ENCODE results near the gene PCDH1. TPM values are rescaled to one million over a fixed set of nuclear protein-coding genes. Genes with fewer than 3 reads are reported as not detected.
A peak's percentile ranks its signal among the peaks of the same experiment; 100 is the strongest.
"Not testable (repeated sequence)": the region's sequence is repeated elsewhere in the genome, so short reads cannot be mapped to it uniquely, and the experiment has no call there.

PCDH1 gene
- polyA plus RNA-seq, 1 donor, result 22.4 TPM

- DNase-seq, result no peak
Observed at GRCh38 chr5:141835928-141836670, 42.1 kb downstream of the PCDH1 start.

DNA sequence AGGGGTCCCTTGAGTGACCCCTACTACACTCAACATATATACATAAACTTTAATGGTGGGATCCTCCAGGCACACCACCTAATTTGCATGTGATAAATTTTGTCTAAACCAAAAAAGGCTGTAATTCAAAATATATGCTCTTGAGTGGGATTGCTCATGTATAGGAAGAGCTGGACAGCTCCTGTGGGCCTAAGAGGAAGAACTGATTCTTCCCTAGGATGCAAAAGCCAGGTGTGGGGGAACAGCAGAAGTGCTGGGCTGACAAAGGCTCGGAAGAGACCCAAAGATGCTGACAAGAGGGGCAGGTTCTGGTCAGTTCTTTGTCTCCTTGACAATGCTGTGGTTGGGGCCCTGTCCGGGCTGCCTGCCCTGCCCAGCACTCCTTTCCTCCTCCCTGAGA, 43.9 kb downstream of the PCDH1 start:
- DNase-seq, result no peak

DNA sequence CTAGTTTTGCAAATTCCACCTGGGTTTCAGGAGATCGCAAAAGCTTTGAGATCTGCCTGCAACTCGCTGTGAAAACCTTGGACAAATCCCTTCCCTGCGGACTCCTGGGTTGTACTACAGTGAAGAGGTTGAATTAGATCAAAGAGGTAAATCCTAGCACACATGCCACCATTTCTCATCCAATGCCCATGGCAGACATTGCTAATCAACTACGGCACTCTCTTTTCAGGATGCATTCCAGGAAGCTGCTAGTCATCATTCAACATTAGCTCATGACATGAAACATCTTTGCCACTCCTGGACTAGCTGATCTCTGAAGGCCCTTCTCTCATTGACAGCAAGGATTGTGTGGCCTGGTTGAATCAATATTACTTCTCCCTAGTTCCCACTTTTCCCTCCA, 46.1 kb downstream of the PCDH1 start:
- DNase-seq, result no peak

DNA sequence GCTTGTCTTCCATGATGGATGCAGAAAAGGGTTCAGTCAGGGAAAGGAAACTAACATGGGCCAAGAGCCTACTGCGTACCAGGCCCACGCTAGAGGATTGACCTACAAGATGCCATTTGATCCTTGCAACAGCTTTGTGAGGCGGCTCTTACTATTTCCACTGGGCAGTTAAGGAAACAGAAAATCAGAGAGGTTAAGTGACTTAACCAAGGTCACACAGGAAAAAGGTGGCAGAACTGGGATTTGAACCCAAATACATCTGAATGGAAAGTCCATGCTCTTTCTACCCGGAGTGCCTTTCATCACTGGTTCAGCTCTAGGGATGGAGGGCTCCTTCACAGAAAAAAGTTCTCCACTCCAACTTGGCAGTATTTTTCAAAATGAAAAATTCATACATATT, 50.0 kb downstream of the PCDH1 start:
- no peak for DNase-seq

DNA sequence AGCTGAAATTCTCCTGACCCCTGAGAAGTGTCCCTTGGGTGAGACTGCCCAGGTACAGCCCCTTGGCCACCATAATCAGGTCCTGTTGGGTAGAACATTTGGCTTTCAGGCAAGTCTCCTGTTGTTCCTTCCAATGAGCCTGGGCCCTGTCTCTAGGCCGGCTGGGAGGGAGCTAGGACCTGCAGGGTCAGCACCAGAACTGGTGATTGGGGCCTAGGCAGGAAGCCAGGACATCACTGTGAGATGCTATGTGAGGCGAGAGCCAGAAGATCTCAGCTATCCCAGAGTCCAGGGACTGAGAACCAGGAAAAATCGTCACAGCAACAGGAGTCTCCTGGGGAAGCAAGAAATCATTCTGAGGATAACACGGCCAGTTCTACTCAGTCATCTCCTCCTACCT, 51.5 kb downstream of the PCDH1 start:
- no peak for DNase-seq

- no peak for DNase-seq
Observed at GRCh38 chr5:141825791-141826560, 52.2 kb downstream of the PCDH1 start.

DNA sequence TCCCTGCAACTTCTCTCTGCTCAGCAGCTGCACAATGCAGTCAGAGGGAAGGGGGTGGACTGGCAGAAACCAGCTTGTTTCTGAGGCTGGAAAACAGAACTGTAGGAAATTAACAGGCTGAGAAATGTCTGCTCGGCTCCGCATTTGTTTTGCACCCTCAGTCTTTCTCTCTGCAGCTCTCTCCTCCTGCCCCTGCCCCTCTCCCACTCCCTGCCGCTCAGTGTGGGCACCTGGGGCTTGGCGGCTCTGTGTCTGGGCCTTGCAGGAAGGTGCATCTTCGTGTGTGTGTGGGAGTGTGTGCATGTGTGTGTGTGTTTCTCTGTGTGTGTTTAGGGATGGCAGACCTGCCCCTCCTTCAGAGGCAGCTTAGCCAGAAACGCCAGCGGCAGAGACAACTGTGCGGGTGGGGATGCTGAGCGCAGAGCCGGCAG, 53.0 kb downstream of the PCDH1 start:
- no peak for DNase-seq

- DNase-seq, result no peak
Observed at GRCh38 chr5:141824717-141825116, 53.5 kb downstream of the PCDH1 start.

DNA sequence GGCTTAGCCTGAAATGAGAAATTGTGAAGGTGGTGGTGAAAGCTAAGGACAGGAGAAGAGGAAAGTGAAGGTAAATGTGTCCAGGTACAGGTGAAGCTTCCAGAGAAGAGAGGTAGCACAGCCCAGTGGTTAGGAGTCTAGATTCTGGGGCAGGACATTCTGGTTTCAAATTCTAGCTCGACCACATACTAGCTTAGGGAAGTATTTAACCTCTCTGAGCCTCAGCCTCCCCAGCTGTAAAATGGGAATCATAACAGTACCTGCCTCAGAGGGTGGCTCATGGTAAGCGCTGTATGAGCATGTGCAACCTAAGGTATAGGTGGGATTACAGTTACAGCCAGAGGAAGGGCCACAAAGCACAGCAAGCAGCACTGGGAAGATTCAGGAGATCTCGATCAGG, 55.2 kb downstream of the PCDH1 start:
- DNase-seq, result no peak

DNA sequence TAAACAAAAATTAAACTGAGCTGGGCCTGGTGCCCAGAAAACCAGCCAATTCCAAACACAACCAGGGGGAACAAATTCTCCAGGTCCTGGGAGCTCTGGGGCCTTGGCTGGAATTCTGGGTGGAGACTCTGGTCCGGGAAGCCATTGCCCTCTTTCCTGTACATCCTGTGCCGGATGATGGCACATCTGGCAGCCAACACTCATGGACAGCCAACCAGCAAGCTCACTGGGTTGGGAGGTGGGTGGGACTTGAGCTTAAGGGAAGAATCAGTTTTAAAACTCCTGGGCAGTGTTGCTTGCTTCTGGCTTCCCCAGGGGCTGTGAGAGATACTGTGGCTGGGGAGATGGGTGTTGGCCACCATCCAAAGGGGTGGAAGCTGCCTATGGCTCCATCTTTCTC, 56.1 kb downstream of the PCDH1 start:
- no peak for DNase-seq

- no peak for DNase-seq
Observed at GRCh38 chr5:141821430-141821925, 56.7 kb downstream of the PCDH1 start.

DNA sequence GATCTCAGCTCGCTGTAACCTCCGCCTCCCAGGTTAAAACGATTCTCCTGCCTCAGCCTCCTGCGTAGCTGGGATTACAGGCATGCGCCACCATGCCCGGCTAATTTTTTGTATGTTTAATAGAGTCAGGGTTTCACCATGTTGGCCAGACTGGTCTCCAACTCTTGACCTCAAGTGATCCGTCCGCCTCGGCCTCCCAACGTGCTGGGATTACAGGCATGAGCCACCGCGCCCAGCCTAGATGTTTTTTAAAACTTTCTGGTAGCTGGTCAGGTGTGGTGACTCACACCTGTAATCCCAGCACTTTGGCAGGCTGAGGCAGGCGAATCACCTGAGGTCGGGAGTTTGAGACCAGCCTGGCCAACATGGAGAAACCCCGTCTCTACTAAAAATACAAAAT, 57.5 kb downstream of the PCDH1 start:
- DNase-seq, result not testable (repeated sequence)

GRCh38 chr5:141817631-141818030, 60.6 kb downstream of the PCDH1 start:
- DNase-seq, result no peak

GRCh38 chr5:141816598-141817399, 61.4 kb downstream of the PCDH1 start:
- no peak for DNase-seq

DNA sequence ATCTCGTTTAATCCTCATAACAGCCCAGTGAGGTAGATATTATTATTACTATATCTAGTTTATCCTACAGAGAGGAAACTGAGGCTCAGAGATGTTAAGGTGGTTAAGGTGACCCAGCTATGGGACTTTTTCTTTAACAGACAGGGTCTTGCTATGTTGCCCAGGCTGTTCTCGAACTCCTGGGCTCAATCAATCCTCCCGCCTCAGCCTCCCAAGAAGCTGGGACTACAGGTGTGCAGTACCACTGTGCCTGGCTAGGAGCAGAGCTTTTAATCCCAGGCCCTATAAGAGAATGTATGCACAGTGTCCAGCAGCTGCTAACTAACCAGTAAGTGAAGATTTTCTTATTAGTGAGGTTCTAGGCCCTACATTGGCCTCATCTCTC, 62.4 kb downstream of the PCDH1 start:
- DNase-seq, result no peak

- no peak for DNase-seq
Observed at GRCh38 chr5:141815051-141815795, 63.0 kb downstream of the PCDH1 start.

DNA sequence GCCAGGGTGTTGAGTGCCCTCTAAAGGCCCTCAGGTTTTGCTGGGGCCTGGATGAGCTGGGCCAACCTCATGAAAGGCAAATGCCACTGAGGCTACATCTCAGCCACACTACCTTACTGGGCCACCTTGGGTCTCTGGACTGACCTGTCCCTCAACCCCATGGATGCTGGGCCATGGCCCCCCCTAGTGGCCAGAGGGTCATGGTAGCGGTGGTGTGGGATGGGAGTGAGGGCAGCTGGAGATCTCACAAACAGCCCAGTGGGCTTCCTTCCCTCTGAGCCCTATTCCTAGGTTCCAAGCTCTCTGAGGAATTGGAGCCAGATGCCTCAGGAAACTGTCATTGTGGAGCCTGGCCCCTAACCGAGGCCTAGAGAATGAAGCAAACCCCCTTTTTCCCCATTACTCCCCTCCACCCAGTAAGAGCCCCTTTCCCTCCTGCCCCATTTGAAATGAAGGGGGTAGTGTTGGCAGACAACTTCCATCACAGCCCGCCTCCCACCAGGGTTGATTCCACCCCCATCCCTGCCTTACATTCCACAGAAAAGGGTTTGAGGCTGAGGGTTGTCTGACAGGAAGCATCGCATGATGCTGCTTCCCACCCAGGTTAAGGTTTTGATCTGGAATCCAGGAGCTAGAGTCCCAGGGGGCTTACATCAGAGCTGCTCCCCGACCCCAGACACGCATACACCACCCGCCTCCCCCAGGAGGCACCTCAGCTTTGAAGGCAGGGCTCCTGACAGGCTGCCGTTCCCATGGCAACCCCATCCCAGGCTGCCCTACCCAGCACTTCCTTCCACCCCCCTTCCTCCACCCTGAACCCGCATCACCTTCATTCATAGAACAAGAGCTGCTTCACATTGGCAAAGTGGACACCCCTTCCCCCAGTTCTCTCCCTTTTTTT, 63.9 kb downstream of the PCDH1 start:
- DNase-seq, result peak; percentile 45

DNA sequence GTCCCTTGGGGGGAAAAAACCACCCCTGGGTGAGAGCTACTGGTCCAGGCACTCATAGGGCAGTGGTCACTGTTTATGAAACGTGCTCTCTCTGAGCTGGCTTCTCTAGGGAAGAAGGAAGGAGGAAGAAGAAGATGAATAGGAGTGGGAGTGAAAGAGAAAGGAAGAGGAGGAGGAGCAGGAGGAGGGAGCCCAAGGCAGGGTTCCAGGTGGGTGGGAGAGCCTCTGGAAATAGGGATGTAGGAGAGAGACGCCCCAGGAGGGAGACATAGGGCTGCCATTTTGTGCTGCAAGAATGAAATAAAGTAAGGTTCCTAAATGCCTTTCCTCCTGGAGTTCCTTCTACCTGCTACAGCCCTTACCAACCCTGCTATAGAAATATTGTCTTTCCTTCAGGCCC, 65.7 kb downstream of the PCDH1 start:
- DNase-seq, result no peak

GRCh38 chr5:141811287-141812155, 66.7 kb downstream of the PCDH1 start:
- DNase-seq, result peak; percentile 19

DNA sequence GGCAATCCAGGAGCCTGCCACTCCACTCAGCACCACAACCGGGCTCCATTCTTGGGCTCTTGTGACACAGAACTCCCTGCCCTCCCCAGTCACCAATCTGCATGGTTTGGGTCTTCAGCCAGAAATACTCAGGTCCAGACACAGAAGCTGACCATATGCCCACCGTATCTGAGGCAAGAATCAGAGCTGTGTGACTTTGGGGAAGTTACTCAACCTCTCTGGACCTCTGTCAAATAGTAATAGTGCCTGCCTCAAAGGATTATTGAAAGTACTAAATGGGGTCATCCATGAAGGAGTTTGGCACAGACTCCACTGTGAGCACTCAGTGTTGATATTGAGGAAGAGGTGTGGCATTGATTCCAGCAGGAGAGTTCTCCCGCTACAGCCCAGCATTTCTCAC, 67.5 kb downstream of the PCDH1 start:
- DNase-seq, result no peak

Data from left kidney (tissue), 2 donors.